Body of pancreas (tissue), 4 donors: ENCODE results near the gene SSTR1. TPM values are rescaled to one million over a fixed set of nuclear protein-coding genes. Genes with fewer than 3 reads are reported as not detected.

Experiments used
- ATAC-seq: fragments of 150-250 bp; one replicate; pipeline ENCODE4 v1.9.1; 2016
- DNase-seq, 4 donors: peaks; one replicate each; pipeline ENCODE4 v3.0.0-alpha.2; 2019
- H3K27ac ChIP-seq, 4 donors: fragments of 200-600 bp; sonication (generic); 1 replicate in 3 of 4; 2 replicates in 1 of 4; pipeline versions ENCODE4 v1.5.1 to v1.6.1; 2016 to 2019; ENCODE audit warnings: mild to moderate bottlenecking in 1 of 4, mixed read lengths in 1 of 4, moderate library complexity in 1 of 4
- H3K27me3 ChIP-seq, 2 donors: fragments of 200-600 bp; sonication (generic); one replicate each; pipeline ENCODE4 v1.6.0; 2016; ENCODE audit warnings: mild to moderate bottlenecking in 1 of 2
- H3K36me3 ChIP-seq, 2 donors: fragments of 200-600 bp; sonication (generic); replicated peaks in 1 of 2; 2 replicates each; pipeline ENCODE4 v1.5.1; 2016; ENCODE audit warnings: low read depth in 2 of 2; ENCODE audit not compliant: insufficient read depth in 1 of 2
- H3K4me1 ChIP-seq: fragments of 200-600 bp; sonication (generic); one replicate; pipeline ENCODE4 v1.6.0; 2016
- H3K4me3 ChIP-seq, 2 donors: fragments of 200-600 bp; sonication (generic); 1 replicate in 1 of 2; 2 replicates in 1 of 2; pipeline ENCODE4 v1.5.1; 2016 to 2019
- H3K9me3 ChIP-seq, 3 donors: fragments of 200-600 bp; sonication (generic); 1 replicate in 2 of 3; 2 replicates in 1 of 3; pipeline ENCODE4 v1.5.1; 2016
- CTCF ChIP-seq, 7 experiments: fragments of 450-650 bp in 4 of 7; fragments of 200-600 bp in 3 of 7; sonication (generic) in 3 of 7; IDR thresholded peaks; one replicate each; pipeline ENCODE4 v1.5.1; 2016 to 2019; ENCODE audit warnings: antibody characterized with exemption in 7 of 7
- POLR2A ChIP-seq, 3 donors: fragments of 450-650 bp; IDR thresholded peaks; one replicate each; pipeline ENCODE4 v1.6.1; 2016; ENCODE audit warnings: antibody characterized with exemption in 3 of 3, mild to moderate bottlenecking in 2 of 3
- WGBS, 2 donors: methylation state at CpG; one replicate each; pipeline ENCODE4 v1.1.5; 2017; 5-methylcytosine and 5-hydroxymethylcytosine counted together
- intact Hi-C: fragments of 100-400 bp; cut with DNase I; formaldehyde crosslinking; loops from one replicate; pipeline ENCODE4 v1.15.1; 2023
- total RNA-seq, 2 donors: library from RNA; depleted of rRNA; stranded (reverse); fragments of >200 nt; gene quantifications; one replicate each; pipeline ENCODE4 v1.1.0, GENCODE V29; 2016

The SSTR1 gene
- total RNA-seq, 2 donors from 2014 or later: 1.3 to 5.3 TPM

- no peaks in the 10 kb centered on the region for H3K4me1 ChIP-seq
- 62 to 65% methylated on average over 2 of the region's 2 CpGs for WGBS, 2 donors
- ATAC-seq: no peak
These were observed 18.2 kb downstream of the SSTR1 start for GRCh38 chr14:38225946-38226345.

GRCh38 chr14:38226366-38226765 is 18.7 kb downstream of the SSTR1 start:
- DNase-seq: no peak
- Histone ChIP-seq H3K27me3 (no peaks in the 10 kb centered on the region), H3K4me1 (no peaks in the 10 kb centered on the region), H3K27ac (no peak overlapping the region), H3K36me3 (no peaks in the 10 kb centered on the region), H3K4me3 (no peak overlapping the region), H3K9me3 (no peaks in the 10 kb centered on the region)
- no peak for ATAC-seq
- 66 to 67% methylated on average over 3 of the region's 3 CpGs for WGBS, 2 donors
- intact Hi-C loops: no loop called here
- TF ChIP-seq POLR2A (IDR thresholded peaks at IDR 0.05) (no peak), CTCF (IDR thresholded peaks at IDR 0.05) (no peak)

More at GRCh38 chr14:38225946-38226345, 18.2 kb downstream of the SSTR1 start:
- no peak overlapping the region for H3K27ac ChIP-seq
- no peak for TF ChIP-seq POLR2A (IDR thresholded peaks at IDR 0.05)
- TF ChIP-seq CTCF (IDR thresholded peaks at IDR 0.05): no peak
- no peaks in the 10 kb centered on the region for H3K36me3 ChIP-seq
- no peaks in the 10 kb centered on the region for H3K9me3 ChIP-seq
- intact Hi-C loops: no loop called here
- no peak for DNase-seq
- H3K4me3 ChIP-seq: no peak overlapping the region
- H3K27me3 ChIP-seq: no peaks in the 10 kb centered on the region

GRCh38 chr14:38233218-38233617 is 25.5 kb downstream of the SSTR1 start:
- DNase-seq: no peak
- no peak overlapping the region for H3K27ac ChIP-seq
- no peaks in the 10 kb centered on the region for H3K36me3 ChIP-seq
- TF ChIP-seq CTCF (IDR thresholded peaks at IDR 0.05): no peak
- TF ChIP-seq POLR2A (IDR thresholded peaks at IDR 0.05): no peak
- ATAC-seq: no peak
- intact Hi-C loops: no loop called here
- H3K4me3 ChIP-seq: no peak overlapping the region
- no peaks in the 10 kb centered on the region for H3K4me1 ChIP-seq
- no peaks in the 10 kb centered on the region for H3K27me3 ChIP-seq
- WGBS, 2 donors: 19 to 31% methylated on average over 5 of the region's 5 CpGs
- no peaks in the 10 kb centered on the region for H3K9me3 ChIP-seq

GRCh38 chr14:38238332-38238731 is 30.6 kb downstream of the SSTR1 start:
- H3K4me3 ChIP-seq: no peak overlapping the region
- WGBS, 2 donors: 78 to 100% methylated on average over 1 of the region's 1 CpG
- no peaks in the 10 kb centered on the region for H3K27me3 ChIP-seq
- no peaks in the 10 kb centered on the region for H3K36me3 ChIP-seq
- no peak overlapping the region for H3K27ac ChIP-seq
- ATAC-seq: no peak
- no peaks in the 10 kb centered on the region for H3K9me3 ChIP-seq
- intact Hi-C loops: no loop called here
- no peak for DNase-seq
- H3K4me1 ChIP-seq: no peaks in the 10 kb centered on the region
- TF ChIP-seq POLR2A (IDR thresholded peaks at IDR 0.05) (no peak), CTCF (IDR thresholded peaks at IDR 0.05) (no peak)

GRCh38 chr14:38238878-38239277 is 31.2 kb downstream of the SSTR1 start:
- intact Hi-C loops: no loop called here
- H3K4me3 ChIP-seq: no peak overlapping the region
- ATAC-seq (no peak), DNase-seq (no peak)
- H3K4me1 ChIP-seq: no peaks in the 10 kb centered on the region
- no peak overlapping the region for H3K27ac ChIP-seq
- H3K9me3 ChIP-seq: no peaks in the 10 kb centered on the region
- TF ChIP-seq POLR2A (IDR thresholded peaks at IDR 0.05): no peak
- no peak for TF ChIP-seq CTCF (IDR thresholded peaks at IDR 0.05)
- no peaks in the 10 kb centered on the region for H3K36me3 ChIP-seq
- no peaks in the 10 kb centered on the region for H3K27me3 ChIP-seq
